WTC11 (cell line): ENCODE data around the gene DNM3. TPM values are rescaled to one million over a fixed set of nuclear protein-coding genes. Genes with fewer than 3 reads are reported as not detected.

Experiments
- ATAC-seq: fragments of 200-7000 bp; cut with Tn5 transposase; 2 replicates; pipeline ENCODE4 v1.10.0; 2021; ENCODE audit warnings: mild to moderate bottlenecking, moderate library complexity
- CTCF ChIA-PET: fragments of 300-600 bp; sonication (Branson Sonifier 250); formaldehyde crosslinking; loops from one replicate; lab custom pipeline; 2021; ENCODE audit warnings: antibody characterized with exemption; lab: Charles Lee
- POLR2A ChIA-PET: fragments of 350-600 bp; sonication (Branson Sonifier 250); formaldehyde crosslinking; loops from one replicate; lab custom pipeline; 2021; ENCODE audit warnings: antibody characterized with exemption; lab: Charles Lee
- DNase-seq: peaks from one replicate; pipeline ENCODE4 v3.0.0; 2021; ENCODE audit warnings: low spot score
- H3K27ac Mint-ChIP-seq: 2 replicates; pipeline ENCODE4 v1.8.0; 2021; ENCODE audit warnings: mixed read lengths
- H3K27me3 Mint-ChIP-seq: 2 replicates; pipeline ENCODE4 v1.8.0; 2021; ENCODE audit warnings: low read depth, mild to moderate bottlenecking, moderate library complexity, mixed read lengths
- H3K36me3 Mint-ChIP-seq: 2 replicates; pipeline ENCODE4 v1.8.0; 2021; ENCODE audit warnings: mixed read lengths
- H3K4me1 Mint-ChIP-seq: 2 replicates; pipeline ENCODE4 v1.8.0; 2022; ENCODE audit warnings: mixed read lengths
- H3K4me3 Mint-ChIP-seq: 2 replicates; pipeline ENCODE4 v1.8.0; 2021; ENCODE audit warnings: mild to moderate bottlenecking, moderate library complexity, mixed read lengths
- H3K9me3 Mint-ChIP-seq: 2 replicates; pipeline ENCODE4 v1.8.0; 2021; ENCODE audit warnings: mixed read lengths
- CTCF ChIP-seq: fragments of 200-600 bp; IDR thresholded peaks from 2 replicates; pipeline ENCODE4 v1.8.0; 2022; ENCODE audit warnings: antibody characterized with exemption
- ELF4 ChIP-seq: sonication (generic); formaldehyde crosslinking; IDR thresholded peaks from 2 replicates; pipeline ENCODE4 v1.8.1; 2022; ENCODE audit warnings: low read depth, mild to moderate bottlenecking, moderate library complexity, missing genetic modification reagents
- FOXP4 ChIP-seq: sonication (generic); formaldehyde crosslinking; IDR thresholded peaks from 2 replicates; pipeline ENCODE4 v1.8.0; 2022; ENCODE audit warnings: mild to moderate bottlenecking, missing genetic modification reagents
- HMGXB4 ChIP-seq: sonication (generic); formaldehyde crosslinking; IDR thresholded peaks from 2 replicates; pipeline ENCODE4 v1.8.1; 2023; ENCODE audit warnings: mild to moderate bottlenecking, moderate library complexity, missing genetic modification reagents
- JUN ChIP-seq: sonication (generic); formaldehyde crosslinking; IDR thresholded peaks from 2 replicates; pipeline ENCODE4 v1.8.0; 2023; ENCODE audit warnings: mild to moderate bottlenecking, missing genetic modification reagents
- KAT7 ChIP-seq: sonication (generic); formaldehyde crosslinking; IDR thresholded peaks from 2 replicates; pipeline ENCODE4 v1.8.1; 2023; ENCODE audit warnings: missing genetic modification reagents, mild to moderate bottlenecking, borderline replicate concordance
- MYBL2 ChIP-seq: sonication (generic); formaldehyde crosslinking; IDR thresholded peaks from 2 replicates; pipeline ENCODE4 v1.8.1; 2023; ENCODE audit warnings: mild to moderate bottlenecking, moderate library complexity, missing genetic modification reagents
- NFATC4 ChIP-seq: fragments of 250-450 bp; sonication (Bioruptor Pico); IDR thresholded peaks from 2 replicates; pipeline ENCODE4 v1.9.0; 2021; ENCODE audit warnings: mild to moderate bottlenecking
- NR3C1 ChIP-seq: sonication (generic); formaldehyde crosslinking; conservative IDR thresholded peaks from 2 replicates; pipeline ENCODE4 v1.8.1; 2023; ENCODE audit warnings: low read depth, mild to moderate bottlenecking, missing genetic modification reagents
- OVOL2 ChIP-seq: fragments of 250-450 bp; sonication (Bioruptor Pico); IDR thresholded peaks from 2 replicates; pipeline ENCODE4 v1.9.0; 2021; ENCODE audit warnings: mild to moderate bottlenecking, borderline replicate concordance
- PRRX2 ChIP-seq: fragments of 250-450 bp; sonication (Bioruptor Pico); IDR thresholded peaks from 2 replicates; pipeline ENCODE4 v1.8.0; 2021; ENCODE audit warnings: mild to moderate bottlenecking
- SMAD3 ChIP-seq: sonication (generic); formaldehyde crosslinking; IDR thresholded peaks from 2 replicates; pipeline ENCODE4 v1.8.0; 2022; ENCODE audit warnings: missing genetic modification reagents, mild to moderate bottlenecking, borderline replicate concordance
- TP53 ChIP-seq: sonication (generic); formaldehyde crosslinking; IDR thresholded peaks from 2 replicates; pipeline ENCODE4 v1.8.1; 2023; ENCODE audit warnings: mild to moderate bottlenecking, missing genetic modification reagents
- ZNF121 ChIP-seq: sonication (generic); formaldehyde crosslinking; IDR thresholded peaks from 2 replicates; pipeline ENCODE4 v1.8.0; 2023; ENCODE audit warnings: missing genetic modification reagents
- ZNF532 ChIP-seq: fragments of 250-450 bp; sonication (Bioruptor Pico); IDR thresholded peaks from 2 replicates; pipeline ENCODE4 v1.9.0; 2021; ENCODE audit warnings: mild to moderate bottlenecking, borderline replicate concordance
- total RNA-seq: library from RNA; stranded (reverse); gene quantifications from 3 replicates; pipeline ENCODE4 v1.2.3, GENCODE V29; 2021
- TF ChIP-seq, protein P1 (sequence below): sonication (generic); formaldehyde crosslinking; IDR thresholded peaks from 2 replicates; pipeline ENCODE4 v1.8.0; 2022; ENCODE audit warnings: missing genetic modification reagents
- TF ChIP-seq, protein P2 (sequence below): sonication (generic); formaldehyde crosslinking; IDR thresholded peaks from 2 replicates; pipeline ENCODE4 v1.8.0; 2022; ENCODE audit warnings: mild to moderate bottlenecking, missing genetic modification reagents
- TF ChIP-seq, protein P3 (sequence below): sonication (generic); formaldehyde crosslinking; IDR thresholded peaks from 2 replicates; pipeline ENCODE4 v1.8.1; 2022; ENCODE audit warnings: missing genetic modification reagents, borderline replicate concordance

DNM3 gene
- total RNA-seq, 1 experiment from 2014 or later = 1.9 TPM

- Mint-ChIP-seq H3K9me3 (no peaks in the 10 kb centered on the region), H3K36me3 (no peaks in the 10 kb centered on the region), H3K27me3 (no peaks in the 10 kb centered on the region), H3K4me1 (peaks cover 35% of the 10 kb centered on the region), H3K4me3 (no peak overlapping the region), H3K27ac (no peak overlapping the region)
- ChIA-PET CTCF (interaction anchor here (1.5 kb wide), 1 partner anchor 259 kb away, joined by 5 read pairs; no protein-coding TSS in a partner anchor), POLR2A (no interaction called here)
- DNase-seq (no peak), ATAC-seq (no peak)
- TF ChIP-seq ZNF121 (CRISPR knock-in tag) (no peak), FOXP4 (no peak), PRRX2 (CRISPR knock-in tag) (no peak), NR3C1 (CRISPR knock-in tag) (no peak), MYBL2 (no peak), HMGXB4 (CRISPR knock-in tag) (no peak), CTCF (no peak), KAT7 (CRISPR knock-in tag) (no peak), OVOL2 (CRISPR knock-in tag) (no peak), SMAD3 (CRISPR knock-in tag) (no peak)
- TF ChIP-seq, protein P1, sequence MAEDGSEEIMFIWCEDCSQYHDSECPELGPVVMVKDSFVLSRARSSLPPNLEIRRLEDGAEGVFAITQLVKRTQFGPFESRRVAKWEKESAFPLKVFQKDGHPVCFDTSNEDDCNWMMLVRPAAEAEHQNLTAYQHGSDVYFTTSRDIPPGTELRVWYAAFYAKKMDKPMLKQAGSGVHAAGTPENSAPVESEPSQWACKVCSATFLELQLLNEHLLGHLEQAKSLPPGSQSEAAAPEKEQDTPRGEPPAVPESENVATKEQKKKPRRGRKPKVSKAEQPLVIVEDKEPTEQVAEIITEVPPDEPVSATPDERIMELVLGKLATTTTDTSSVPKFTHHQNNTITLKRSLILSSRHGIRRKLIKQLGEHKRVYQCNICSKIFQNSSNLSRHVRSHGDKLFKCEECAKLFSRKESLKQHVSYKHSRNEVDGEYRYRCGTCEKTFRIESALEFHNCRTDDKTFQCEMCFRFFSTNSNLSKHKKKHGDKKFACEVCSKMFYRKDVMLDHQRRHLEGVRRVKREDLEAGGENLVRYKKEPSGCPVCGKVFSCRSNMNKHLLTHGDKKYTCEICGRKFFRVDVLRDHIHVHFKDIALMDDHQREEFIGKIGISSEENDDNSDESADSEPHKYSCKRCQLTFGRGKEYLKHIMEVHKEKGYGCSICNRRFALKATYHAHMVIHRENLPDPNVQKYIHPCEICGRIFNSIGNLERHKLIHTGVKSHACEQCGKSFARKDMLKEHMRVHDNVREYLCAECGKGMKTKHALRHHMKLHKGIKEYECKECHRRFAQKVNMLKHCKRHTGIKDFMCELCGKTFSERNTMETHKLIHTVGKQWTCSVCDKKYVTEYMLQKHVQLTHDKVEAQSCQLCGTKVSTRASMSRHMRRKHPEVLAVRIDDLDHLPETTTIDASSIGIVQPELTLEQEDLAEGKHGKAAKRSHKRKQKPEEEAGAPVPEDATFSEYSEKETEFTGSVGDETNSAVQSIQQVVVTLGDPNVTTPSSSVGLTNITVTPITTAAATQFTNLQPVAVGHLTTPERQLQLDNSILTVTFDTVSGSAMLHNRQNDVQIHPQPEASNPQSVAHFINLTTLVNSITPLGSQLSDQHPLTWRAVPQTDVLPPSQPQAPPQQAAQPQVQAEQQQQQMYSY (CRISPR knock-in tag) = no peak
- TF ChIP-seq, protein P2, sequence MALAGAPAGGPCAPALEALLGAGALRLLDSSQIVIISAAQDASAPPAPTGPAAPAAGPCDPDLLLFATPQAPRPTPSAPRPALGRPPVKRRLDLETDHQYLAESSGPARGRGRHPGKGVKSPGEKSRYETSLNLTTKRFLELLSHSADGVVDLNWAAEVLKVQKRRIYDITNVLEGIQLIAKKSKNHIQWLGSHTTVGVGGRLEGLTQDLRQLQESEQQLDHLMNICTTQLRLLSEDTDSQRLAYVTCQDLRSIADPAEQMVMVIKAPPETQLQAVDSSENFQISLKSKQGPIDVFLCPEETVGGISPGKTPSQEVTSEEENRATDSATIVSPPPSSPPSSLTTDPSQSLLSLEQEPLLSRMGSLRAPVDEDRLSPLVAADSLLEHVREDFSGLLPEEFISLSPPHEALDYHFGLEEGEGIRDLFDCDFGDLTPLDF (CRISPR knock-in tag) = no peak
Measured at GRCh38 chr1:172140591-172140990, 299.3 kb downstream of the DNM3 start.

GRCh38 chr1:172141341-172141881 is 300.1 kb downstream of the DNM3 start:
- Mint-ChIP-seq H3K27ac (peak overlapping the region; percentile 12; the same call in 1 of the 2 replicates), H3K27me3 (no peaks in the 10 kb centered on the region), H3K9me3 (no peaks in the 10 kb centered on the region), H3K36me3 (no peaks in the 10 kb centered on the region), H3K4me3 (no peak overlapping the region), H3K4me1 (peaks cover 35% of the 10 kb centered on the region)
- CTCF ChIA-PET = interaction anchor here (1.5 kb wide), 1 partner anchor 258 kb away, joined by 5 read pairs; no protein-coding TSS in a partner anchor
- DNase-seq = no peak
- POLR2A ChIA-PET = no interaction called here
- no peak for ATAC-seq
- TF ChIP-seq, protein P3, sequence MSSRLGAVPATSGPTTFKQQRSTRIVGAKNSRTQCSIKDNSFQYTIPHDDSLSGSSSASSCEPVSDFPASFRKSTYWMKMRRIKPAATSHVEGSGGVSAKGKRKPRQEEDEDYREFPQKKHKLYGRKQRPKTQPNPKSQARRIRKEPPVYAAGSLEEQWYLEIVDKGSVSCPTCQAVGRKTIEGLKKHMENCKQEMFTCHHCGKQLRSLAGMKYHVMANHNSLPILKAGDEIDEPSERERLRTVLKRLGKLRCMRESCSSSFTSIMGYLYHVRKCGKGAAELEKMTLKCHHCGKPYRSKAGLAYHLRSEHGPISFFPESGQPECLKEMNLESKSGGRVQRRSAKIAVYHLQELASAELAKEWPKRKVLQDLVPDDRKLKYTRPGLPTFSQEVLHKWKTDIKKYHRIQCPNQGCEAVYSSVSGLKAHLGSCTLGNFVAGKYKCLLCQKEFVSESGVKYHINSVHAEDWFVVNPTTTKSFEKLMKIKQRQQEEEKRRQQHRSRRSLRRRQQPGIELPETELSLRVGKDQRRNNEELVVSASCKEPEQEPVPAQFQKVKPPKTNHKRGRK (CRISPR knock-in tag) = no peak
- TF ChIP-seq ELF4 (CRISPR knock-in tag) (no peak), JUN (CRISPR knock-in tag) (no peak), ZNF532 (CRISPR knock-in tag) (no peak), TP53 (CRISPR knock-in tag) (no peak), NFATC4 (CRISPR knock-in tag) (no peak)
